ENCODE results near the gene MRI1.
A peak's percentile ranks its signal among the peaks of the same experiment; 100 is the strongest.

MRI1 gene

DNA sequence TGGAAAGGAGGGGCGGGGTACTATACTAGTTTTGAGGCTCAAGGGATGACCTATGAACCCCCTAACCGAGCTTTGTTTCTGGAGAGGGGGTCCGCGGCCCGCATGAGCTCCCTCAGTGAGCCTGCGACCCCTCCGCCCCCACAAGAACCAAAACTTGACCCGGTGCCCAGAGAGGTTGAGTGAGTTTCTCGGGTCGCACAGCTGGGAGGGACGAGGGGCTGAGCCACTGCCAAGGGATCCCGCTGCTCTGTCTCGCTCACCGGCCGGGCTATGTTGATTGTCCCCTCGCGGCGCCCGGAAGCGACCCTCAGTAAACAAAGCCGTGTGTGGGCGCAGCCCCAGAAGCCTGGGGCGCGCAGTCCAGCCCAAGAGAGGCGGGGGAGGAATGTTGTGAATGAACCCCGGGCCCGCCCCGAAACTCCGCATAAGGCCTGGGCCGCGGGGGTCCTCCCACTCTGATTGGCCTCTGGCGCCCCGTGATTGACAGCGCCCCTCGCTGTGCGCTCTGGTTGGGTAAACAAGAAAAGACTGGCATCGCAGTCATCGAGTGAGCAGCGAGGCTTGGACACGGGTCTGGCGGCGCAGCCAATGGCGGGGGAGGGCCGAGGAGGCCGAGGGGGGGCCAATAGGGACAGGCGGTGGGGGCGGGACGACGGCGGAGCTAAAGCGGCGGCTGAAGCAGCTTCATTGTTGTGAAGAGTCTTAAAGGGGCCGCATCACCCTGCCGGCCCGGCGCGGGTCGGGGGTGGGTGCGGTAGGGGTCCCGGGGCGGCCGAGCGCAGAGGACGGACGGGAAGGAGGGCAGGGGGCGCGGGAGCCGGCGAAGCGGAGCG, 30.7 kb downstream of the MRI1 start, which contains the start of gene ZSWIM4:
TSS of gene ZSWIM4 (plus strand) at position 687 of the 833 bp plus-strand sequence. CDS start 206 bp downstream, outside the sequence.
- DNase-seq (ENCODE audit: low read depth), result peak; percentile 100

GRCh38 chr19:13795595-13796300, 31.4 kb downstream of the MRI1 start:
- DNase-seq (ENCODE audit: low read depth), result no peak

GRCh38 chr19:13796301-13797057, 32.2 kb downstream of the MRI1 start:
- DNase-seq (ENCODE audit: low read depth), result peak; percentile 97

GRCh38 chr19:13797058-13797440, 32.7 kb downstream of the MRI1 start:
- no peak for DNase-seq (ENCODE audit: low read depth)

DNA sequence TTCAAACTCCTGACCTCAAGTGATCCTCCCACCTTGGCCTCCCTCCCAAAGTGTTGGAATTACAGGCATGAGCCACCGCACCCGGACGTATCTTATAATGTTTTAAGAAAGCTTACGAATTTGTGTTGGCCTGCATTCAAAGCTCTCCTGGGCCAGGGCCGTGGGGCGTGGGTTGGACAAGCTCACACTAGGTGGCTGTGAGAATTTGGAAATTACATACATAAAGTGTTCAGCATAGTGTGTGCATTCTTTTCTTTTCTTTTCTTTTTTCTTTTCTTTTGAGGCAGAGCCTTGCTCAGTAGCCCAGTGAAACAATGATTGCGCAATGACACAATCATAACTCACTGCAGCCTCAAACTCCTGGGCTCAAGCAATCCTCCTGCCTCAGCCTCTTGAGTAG, 33.5 kb downstream of the MRI1 start:
- peak; percentile 48 for DNase-seq (ENCODE audit: low read depth)

GRCh38 chr19:13799669-13800068, 35.3 kb downstream of the MRI1 start:
- no peak for DNase-seq (ENCODE audit: low read depth)

DNA sequence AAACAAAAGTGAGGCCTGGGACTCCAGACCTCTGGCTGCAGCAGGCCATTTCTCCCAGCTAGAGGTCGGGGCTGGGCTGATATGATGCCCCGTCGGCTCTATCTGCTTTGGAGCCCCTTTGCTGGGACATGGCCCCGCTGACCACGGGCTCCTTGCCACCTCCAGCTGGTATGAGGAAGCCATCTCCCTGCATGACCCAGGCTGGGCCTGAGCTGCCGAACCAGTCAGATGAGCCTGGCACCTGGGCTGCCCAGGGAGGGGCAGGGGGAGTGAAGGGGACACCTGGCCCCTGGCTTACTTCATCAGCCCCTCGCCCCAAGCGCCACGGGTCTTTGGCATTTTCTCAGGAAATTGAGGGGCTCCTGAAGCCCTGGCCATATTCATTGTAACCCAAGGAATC, 38.7 kb downstream of the MRI1 start:
- DNase-seq (ENCODE audit: low read depth), result no peak

GRCh38 chr19:13804830-13805683, 40.7 kb downstream of the MRI1 start:
- DNase-seq (ENCODE audit: low read depth), result no peak

GRCh38 chr19:13806728-13807127, 42.4 kb downstream of the MRI1 start:
- DNase-seq (ENCODE audit: low read depth), result no peak

DNA sequence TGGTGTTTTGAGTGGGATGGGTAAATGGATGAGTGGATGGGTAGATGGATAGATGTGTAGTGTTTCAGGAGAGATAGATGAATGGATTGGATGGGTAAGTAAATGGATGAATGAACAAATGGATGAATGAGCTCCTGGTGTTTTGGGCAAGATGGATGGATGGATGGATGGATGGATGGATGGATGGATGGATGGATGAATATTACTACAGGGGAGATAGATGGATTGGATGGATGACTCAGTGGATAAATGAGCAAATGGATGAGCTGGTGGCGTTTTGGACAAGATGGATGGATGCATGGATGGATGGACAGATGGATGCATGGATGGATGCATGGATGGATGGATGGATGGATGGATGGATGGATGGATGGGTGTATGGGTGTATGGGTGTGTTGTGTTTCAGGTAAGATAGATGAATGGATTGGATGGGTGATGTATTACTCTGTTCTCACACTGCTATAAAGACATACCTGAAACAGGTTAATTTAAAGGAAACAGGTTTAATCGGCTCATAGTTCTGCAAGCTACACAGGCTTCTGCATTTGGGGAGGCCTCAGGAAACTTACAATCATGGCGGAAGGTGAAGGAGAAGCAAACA, 43.2 kb downstream of the MRI1 start:
- DNase-seq (ENCODE audit: low read depth), result no peak

DNA sequence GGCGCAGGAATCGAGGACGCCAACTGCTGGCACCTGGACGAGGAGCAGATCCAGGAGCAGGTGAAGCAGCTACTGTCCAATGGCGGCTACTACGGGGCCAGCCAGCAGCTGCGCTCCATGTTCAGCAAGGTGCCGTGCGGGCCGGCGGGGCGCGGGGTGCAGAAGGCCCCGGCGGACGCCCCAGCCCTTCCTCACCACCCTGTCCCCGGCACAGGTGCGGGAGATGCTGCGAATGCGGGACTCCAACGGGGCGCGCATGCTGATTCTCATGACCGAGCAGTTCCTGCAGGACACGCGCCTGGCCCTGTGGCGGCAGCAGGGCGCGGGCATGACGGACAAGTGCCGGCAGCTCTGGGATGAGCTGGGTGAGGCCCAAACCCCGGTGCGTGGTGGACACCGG, 44.5 kb downstream of the MRI1 start:
- no peak for DNase-seq (ENCODE audit: low read depth)

DNA sequence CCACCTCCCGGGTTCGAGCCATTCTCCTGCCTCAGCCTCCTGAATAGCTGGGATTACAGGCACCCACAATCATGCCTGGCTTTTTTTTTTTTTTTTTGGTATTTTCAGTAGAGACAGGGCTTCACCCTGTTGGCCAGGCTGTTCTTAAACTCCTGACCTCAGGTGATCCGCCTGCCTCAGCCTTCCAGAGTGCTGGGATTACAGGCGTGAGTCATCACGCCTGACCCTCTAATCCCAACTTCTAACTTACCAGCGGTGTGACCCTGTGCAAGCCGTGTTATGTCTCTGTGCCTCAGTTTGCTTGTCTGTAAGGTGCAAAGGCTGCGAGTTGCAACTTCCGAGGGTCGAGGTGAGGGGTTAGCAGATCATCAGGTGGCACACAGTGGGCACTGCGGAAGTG, 48.2 kb downstream of the MRI1 start:
- no peak for DNase-seq (ENCODE audit: low read depth)

DNA sequence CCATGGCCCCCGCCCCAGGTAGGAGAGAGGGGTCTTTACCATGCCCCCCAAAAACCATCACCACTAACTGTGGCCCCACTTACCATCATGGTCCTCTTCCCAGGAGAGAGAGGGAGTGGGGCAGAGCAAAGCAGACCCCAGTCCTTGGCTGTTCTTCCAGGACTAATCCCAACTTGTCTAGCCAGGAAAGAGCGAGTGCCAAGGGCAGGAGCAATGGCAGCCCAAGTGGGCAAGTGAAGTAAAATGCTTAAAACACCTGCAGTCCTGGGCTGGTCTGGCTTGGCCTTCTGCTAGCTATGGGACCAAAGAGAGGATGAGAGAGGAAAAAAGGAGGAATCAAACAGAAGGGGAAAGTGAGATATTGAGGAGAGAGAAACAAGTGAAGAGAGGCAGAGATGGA, 48.8 kb downstream of the MRI1 start:
- DNase-seq (ENCODE audit: low read depth), result no peak

- DNase-seq (ENCODE audit: low read depth), result no peak
These were observed 50.2 kb downstream of the MRI1 start for GRCh38 chr19:13814550-13814949.

DNA sequence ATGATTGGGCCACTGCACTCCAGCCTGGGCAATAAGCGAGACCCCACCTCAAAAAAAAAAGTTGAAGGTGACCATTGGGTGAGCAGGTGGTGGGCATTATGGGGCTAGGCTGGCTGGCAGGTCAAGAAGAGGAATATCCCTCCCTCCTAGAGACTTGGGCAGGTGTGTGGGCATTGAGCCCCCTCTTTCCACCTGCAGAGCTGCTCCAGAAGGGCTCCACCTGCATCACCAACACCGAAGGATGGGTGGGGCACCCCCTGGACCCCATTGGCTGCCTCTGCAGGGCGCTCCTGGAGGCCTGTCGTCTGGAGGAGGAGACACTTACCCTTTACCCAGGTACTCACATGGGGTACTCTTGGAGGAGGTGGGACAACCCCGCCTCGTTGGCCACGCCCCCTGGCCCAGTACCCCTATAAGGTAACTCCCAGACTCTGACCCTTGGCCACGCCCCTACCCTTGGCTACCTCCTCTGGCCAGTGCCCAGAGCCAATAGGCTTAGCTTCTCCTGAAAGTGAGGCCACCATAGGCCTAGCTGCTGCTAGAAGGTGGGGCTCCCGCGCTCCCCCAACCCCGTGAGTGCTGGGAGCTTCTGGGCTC, 52.8 kb downstream of the MRI1 start:
- DNase-seq (ENCODE audit: low read depth), result no peak

DNA sequence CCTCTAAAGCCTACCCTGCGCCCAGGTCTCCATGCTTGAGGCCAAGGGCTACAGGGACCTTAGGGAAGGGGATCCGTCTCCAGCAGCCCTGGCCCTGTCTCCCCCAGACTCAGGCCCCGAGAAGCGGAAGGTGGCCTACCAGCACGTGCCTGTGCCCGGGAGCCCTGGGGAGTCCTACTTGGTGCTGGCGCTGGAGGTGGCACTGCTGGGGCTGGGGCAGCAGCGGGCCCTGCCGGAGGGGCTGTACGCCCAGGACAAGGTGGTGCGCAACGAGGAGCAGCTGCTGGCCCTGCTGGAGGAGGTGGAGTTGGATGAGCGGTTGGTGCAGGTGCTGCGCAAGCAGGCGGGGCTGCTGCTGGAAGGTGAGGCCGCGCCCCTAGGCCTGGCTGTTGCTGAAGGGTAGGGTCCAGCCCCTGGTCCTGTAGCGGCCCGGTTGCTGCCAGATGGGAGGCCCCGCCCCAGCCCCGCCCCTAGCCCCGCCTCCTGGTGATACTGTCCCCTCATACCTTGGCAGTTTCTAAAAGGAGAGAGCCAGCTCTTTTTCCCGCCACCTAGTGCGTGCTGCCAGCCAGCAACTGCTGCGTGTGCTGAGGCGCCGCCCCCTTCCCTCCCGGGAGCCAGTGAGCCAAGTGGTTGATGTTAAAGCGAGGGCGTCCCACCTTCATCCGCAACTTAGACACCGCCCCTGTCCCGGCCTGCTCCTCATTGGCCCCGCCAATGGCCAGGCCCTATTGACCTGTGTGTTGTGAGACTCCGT, 53.5 kb downstream of the MRI1 start:
- no peak for DNase-seq (ENCODE audit: low read depth)

DNA sequence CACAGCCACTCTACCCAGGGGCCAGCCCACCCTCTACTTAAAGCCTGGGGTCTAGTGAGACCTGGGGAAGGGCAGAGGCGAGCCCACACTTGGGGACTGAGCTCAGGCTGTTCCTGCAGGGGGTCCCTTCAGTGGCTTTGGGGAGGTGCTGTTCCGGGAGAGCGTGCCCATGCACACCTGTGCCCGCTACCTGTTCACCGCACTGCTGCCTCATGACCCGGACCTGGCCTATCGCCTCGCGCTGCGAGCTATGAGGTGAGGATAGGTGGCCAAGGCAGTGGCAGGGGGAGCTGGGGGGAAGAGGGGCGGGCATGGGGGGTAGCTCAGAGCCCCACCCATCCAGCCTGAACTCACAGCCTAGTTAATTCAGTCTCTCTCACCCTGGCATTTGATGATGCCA, 54.9 kb downstream of the MRI1 start:
- DNase-seq (ENCODE audit: low read depth), result no peak

DNA sequence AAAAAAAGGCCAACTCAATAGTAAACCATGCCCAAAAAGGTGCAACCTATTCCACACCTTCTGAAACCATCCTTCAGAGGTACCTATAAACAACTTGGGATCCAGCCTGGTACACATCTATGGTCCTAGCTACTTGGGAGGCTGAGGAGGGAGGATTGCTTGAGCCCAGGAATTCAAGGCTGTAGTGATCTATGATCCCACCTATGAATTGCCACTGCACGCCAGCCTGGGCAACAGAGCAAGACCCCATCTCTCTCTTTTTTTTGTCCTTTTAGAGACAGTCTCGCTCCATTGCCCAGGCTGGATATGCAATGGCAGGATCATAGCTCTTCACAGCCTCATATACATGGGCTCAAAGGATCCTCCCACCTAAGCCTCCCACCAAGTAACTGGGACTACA, 57.0 kb downstream of the MRI1 start:
- no peak for DNase-seq (ENCODE audit: low read depth)

DNA sequence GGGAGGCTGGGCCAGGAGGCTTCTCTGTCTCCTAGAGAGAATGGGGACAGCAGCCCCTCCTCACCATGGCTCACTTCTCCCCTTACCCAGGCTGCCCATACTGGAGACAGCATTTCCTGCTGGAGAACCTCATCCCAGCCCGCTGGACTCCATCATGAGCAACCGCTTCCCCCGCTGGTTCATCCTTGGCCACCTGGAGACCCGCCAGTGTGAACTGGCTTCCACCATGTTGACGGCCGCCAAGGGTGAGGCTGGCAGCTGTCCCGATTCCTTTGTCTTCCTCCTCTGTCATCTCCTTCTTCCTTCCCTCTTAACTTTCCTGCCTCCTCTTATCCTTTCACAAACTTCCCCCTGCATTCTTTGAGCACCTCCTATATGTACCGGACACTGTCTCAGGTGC, 58.9 kb downstream of the MRI1 start:
- DNase-seq (ENCODE audit: low read depth), result no peak

Measured in stromal cell of bone marrow (primary cell).